Measurements from ENCODE around the gene GNAS. TPM values are rescaled to one million over a fixed set of nuclear protein-coding genes. Genes with fewer than 3 reads are reported as not detected.

Gene GNAS
- total RNA-seq, 2 experiments from 2014 or later = 638 to 913 TPM

- BruUV-seq (replicated peaks) = no TSS peak
- ChIA-PET CTCF (ENCODE audit: unreplicated experiment) (no interaction called here), POLR2A (interaction anchor here (0.6 kb wide), 1 partner anchor 163 kb away, joined by 3 read pairs; no protein-coding TSS in a partner anchor)
Observed at GRCh38 chr20:58908941-58909340, 56.4 kb downstream of the GNAS start.

GRCh38 chr20:58909585-58909984 lies 57.1 kb downstream of the GNAS start:
- ChIA-PET CTCF (ENCODE audit: unreplicated experiment) (no interaction called here), POLR2A (interaction anchor here (0.6 to 1.1 kb wide), 2 partner anchors 11 to 163 kb away, joined by 3 read pairs; no protein-coding TSS in a partner anchor)
- H3K4me1 ChIP-seq (ENCODE audit: insufficient read depth, low read length, poor library complexity, severe bottlenecking) = peaks cover 40% of the 10 kb centered on the region
- BruUV-seq (replicated peaks) = no TSS peak
- peaks cover 75% of the 10 kb centered on the region for H3K36me3 ChIP-seq (ENCODE audit: insufficient read depth, low read length)
- no peaks in the 10 kb centered on the region for H4K20me1 ChIP-seq (ENCODE audit: insufficient read depth, low read length)
- H3K79me2 ChIP-seq (ENCODE audit: insufficient read depth, low read depth, low read length) = peaks cover 27% of the 10 kb centered on the region; the same call in 1 of the 2 replicates
- no peak overlapping the region for H3K4me3 ChIP-seq (ENCODE audit: low read depth, low read length, poor library complexity, severe bottlenecking)
- no peaks in the 10 kb centered on the region for H3K9me3 ChIP-seq (ENCODE audit: low read length)
- no peak overlapping the region for H3K4me2 ChIP-seq (ENCODE audit: low read length)
- no peak overlapping the region for H3K27ac ChIP-seq (ENCODE audit: low read depth, low read length, poor library complexity, severe bottlenecking)
- intact Hi-C loops (cut with micrococcal nuclease; ENCODE audit: unreplicated experiment) = loop anchor here (5.0 kb wide), 1 partner anchor 123 kb away; the partner anchor contains the start of gene ATP5F1E
- TF ChIP-seq CTCF (conservative IDR thresholded peaks at IDR 0.05; ENCODE audit: low read length) (no peak), EZH2phosphoT487 (IDR thresholded peaks at IDR 0.05; ENCODE audit: borderline replicate concordance, low read depth, low read length) (no peak)
- no peak for DNase-seq (ENCODE audit: low spot score)
- H3K9me2 ChIP-seq (ENCODE audit: insufficient read depth, low read length) = no peaks in the 10 kb centered on the region
- H2AFZ ChIP-seq (ENCODE audit: low read length) = no peak overlapping the region

More at GRCh38 chr20:58908941-58909340, 56.4 kb downstream of the GNAS start:
- Histone ChIP-seq H3K4me3 (ENCODE audit: low read depth, low read length, poor library complexity, severe bottlenecking) (no peak overlapping the region), H3K36me3 (ENCODE audit: insufficient read depth, low read length) (peaks cover 81% of the 10 kb centered on the region), H3K9me2 (ENCODE audit: insufficient read depth, low read length) (no peaks in the 10 kb centered on the region), H3K79me2 (ENCODE audit: insufficient read depth, low read depth, low read length) (peaks cover 34% of the 10 kb centered on the region; the same call in 1 of the 2 replicates), H4K20me1 (ENCODE audit: insufficient read depth, low read length) (no peaks in the 10 kb centered on the region), H2AFZ (ENCODE audit: low read length) (no peak overlapping the region), H3K9me3 (ENCODE audit: low read length) (no peaks in the 10 kb centered on the region), H3K27ac (ENCODE audit: low read depth, low read length, poor library complexity, severe bottlenecking) (peak overlapping the region; percentile 98), H3K4me2 (ENCODE audit: low read length) (no peak overlapping the region), H3K4me1 (ENCODE audit: insufficient read depth, low read length, poor library complexity, severe bottlenecking) (peaks cover 40% of the 10 kb centered on the region)
- no peak for TF ChIP-seq EZH2phosphoT487 (IDR thresholded peaks at IDR 0.05; ENCODE audit: borderline replicate concordance, low read depth, low read length)
- no peak for TF ChIP-seq CTCF (conservative IDR thresholded peaks at IDR 0.05; ENCODE audit: low read length)
- intact Hi-C loops (cut with micrococcal nuclease; ENCODE audit: unreplicated experiment) = loop anchor here (1.0 to 5.0 kb wide), 2 partner anchors 98 to 123 kb away; partner anchors contain the start of genes ATP5F1E and CTSZ
- DNase-seq (ENCODE audit: low spot score) = no peak

- H3K9me2 ChIP-seq (ENCODE audit: insufficient read depth, low read length) = no peaks in the 10 kb centered on the region
- intact Hi-C loops (cut with micrococcal nuclease; ENCODE audit: unreplicated experiment) = no loop called here
- no peak for DNase-seq (ENCODE audit: low spot score)
- no peak overlapping the region for H3K4me2 ChIP-seq (ENCODE audit: low read length)
- ChIA-PET CTCF (ENCODE audit: unreplicated experiment) (no interaction called here), POLR2A (interaction anchor here (1.1 kb wide), 1 partner anchor 12 kb away, joined by 3 read pairs; no protein-coding TSS in a partner anchor)
- H3K9me3 ChIP-seq (ENCODE audit: low read length) = no peaks in the 10 kb centered on the region
- peaks cover 66% of the 10 kb centered on the region for H3K36me3 ChIP-seq (ENCODE audit: insufficient read depth, low read length)
- H2AFZ ChIP-seq (ENCODE audit: low read length) = no peak overlapping the region
- TF ChIP-seq CTCF (conservative IDR thresholded peaks at IDR 0.05; ENCODE audit: low read length) (no peak), EZH2phosphoT487 (IDR thresholded peaks at IDR 0.05; ENCODE audit: borderline replicate concordance, low read depth, low read length) (no peak)
- H3K27ac ChIP-seq (ENCODE audit: low read depth, low read length, poor library complexity, severe bottlenecking) = no peak overlapping the region
- H3K4me1 ChIP-seq (ENCODE audit: insufficient read depth, low read length, poor library complexity, severe bottlenecking) = peaks cover 42% of the 10 kb centered on the region
- no peak overlapping the region for H3K4me3 ChIP-seq (ENCODE audit: low read depth, low read length, poor library complexity, severe bottlenecking)
- H3K79me2 ChIP-seq (ENCODE audit: insufficient read depth, low read depth, low read length) = peaks cover 20% of the 10 kb centered on the region; the same call in 1 of the 2 replicates
- H4K20me1 ChIP-seq (ENCODE audit: insufficient read depth, low read length) = no peaks in the 10 kb centered on the region
- no TSS peak for BruUV-seq (replicated peaks)
Observed at GRCh38 chr20:58910473-58910872, 58.0 kb downstream of the GNAS start.

Data from OCI-LY7 (cell line).